ENCODE data around the gene GABRR1.

GABRR1 gene

DNA sequence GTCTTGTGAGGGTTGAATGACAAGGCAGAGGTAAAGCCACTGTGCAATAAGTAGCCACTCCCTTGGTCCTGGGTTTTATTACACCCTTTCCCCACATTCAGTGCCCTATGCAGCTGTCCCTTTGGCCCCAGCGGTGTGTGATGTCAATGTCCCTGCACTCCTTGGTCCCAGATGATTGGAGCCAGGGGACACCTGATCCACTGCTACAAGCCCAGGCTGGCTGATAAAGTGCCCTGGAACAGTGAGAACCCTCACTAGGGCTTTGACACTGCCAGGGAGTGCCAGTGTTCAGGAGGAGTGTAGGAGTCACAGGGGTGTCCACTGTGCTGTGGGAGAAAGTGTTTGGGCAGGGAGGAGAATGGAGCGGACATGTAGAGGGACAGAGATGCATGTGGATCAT lies 30.4 kb downstream of the GABRR1 start:
- TF ChIP-seq, protein P1, sequence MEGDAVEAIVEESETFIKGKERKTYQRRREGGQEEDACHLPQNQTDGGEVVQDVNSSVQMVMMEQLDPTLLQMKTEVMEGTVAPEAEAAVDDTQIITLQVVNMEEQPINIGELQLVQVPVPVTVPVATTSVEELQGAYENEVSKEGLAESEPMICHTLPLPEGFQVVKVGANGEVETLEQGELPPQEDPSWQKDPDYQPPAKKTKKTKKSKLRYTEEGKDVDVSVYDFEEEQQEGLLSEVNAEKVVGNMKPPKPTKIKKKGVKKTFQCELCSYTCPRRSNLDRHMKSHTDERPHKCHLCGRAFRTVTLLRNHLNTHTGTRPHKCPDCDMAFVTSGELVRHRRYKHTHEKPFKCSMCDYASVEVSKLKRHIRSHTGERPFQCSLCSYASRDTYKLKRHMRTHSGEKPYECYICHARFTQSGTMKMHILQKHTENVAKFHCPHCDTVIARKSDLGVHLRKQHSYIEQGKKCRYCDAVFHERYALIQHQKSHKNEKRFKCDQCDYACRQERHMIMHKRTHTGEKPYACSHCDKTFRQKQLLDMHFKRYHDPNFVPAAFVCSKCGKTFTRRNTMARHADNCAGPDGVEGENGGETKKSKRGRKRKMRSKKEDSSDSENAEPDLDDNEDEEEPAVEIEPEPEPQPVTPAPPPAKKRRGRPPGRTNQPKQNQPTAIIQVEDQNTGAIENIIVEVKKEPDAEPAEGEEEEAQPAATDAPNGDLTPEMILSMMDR (IDR thresholded peaks at IDR 0.05; ENCODE audit: low read depth, low read length) = no peak
- Histone ChIP-seq H3K4me1 (no peaks in the 10 kb centered on the region), H3K4me3 (ENCODE audit: low read depth, low read length) (no peak overlapping the region), H3K36me3 (no peaks in the 10 kb centered on the region), H3K27me3 (no peaks in the 10 kb centered on the region), H3K9me3 (no peaks in the 10 kb centered on the region)
- DNase-seq = no peak

DNA sequence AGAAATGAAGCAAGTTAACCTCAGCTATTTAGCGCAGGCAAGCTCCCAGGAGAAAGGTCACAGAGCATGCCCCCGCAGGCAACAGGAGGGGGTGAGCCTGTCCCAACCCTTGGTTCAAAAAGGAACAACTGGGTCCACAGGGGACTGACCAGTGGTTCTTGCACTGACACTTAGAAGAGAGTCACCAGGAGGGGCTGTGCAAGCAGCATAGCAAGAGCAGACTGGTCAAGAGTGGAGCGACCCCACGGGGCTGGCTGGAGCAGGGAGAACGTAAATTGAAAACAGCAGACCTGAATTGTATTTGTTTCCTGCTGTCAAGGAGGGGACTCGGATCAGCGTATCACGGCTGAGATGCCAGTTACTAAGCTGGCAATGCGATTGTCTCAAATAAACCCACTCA lies 32.8 kb downstream of the GABRR1 start:
- TF ChIP-seq, protein P1 (IDR thresholded peaks at IDR 0.05; ENCODE audit: low read depth, low read length) = no peak
- no peaks in the 10 kb centered on the region for H3K9me3 ChIP-seq
- no peaks in the 10 kb centered on the region for H3K36me3 ChIP-seq
- DNase-seq = no peak
- no peak overlapping the region for H3K4me3 ChIP-seq (ENCODE audit: low read depth, low read length)
- H3K4me1 ChIP-seq = no peaks in the 10 kb centered on the region
- H3K27me3 ChIP-seq = peaks cover 2% of the 10 kb centered on the region; the same call in 1 of the 2 replicates

DNA sequence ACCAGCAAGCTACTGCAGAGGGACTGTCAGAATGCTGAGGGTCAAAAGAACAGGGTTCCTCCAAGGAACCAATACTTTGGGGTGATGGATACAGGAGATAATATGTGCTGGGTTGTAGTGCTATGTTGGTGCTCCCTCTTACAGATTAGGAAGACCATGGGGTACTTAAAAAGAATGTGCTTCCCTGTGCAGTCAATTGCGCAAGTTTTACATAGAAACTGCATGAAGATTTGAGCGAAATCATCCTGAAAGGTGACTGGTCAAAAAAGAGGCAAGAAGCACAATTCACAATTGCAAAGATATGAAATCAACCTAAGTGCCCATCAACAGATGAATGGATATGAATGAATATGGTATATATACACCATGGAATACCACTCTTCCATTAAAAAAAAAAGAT lies 33.9 kb downstream of the GABRR1 start:
- TF ChIP-seq, protein P1 (IDR thresholded peaks at IDR 0.05; ENCODE audit: low read depth, low read length) = no peak
- H3K4me1 ChIP-seq = no peaks in the 10 kb centered on the region
- no peaks in the 10 kb centered on the region for H3K36me3 ChIP-seq
- H3K4me3 ChIP-seq (ENCODE audit: low read depth, low read length) = no peak overlapping the region
- DNase-seq = no peak
- H3K9me3 ChIP-seq = no peaks in the 10 kb centered on the region
- peaks cover 2% of the 10 kb centered on the region; the same call in 1 of the 2 replicates for H3K27me3 ChIP-seq

DNA sequence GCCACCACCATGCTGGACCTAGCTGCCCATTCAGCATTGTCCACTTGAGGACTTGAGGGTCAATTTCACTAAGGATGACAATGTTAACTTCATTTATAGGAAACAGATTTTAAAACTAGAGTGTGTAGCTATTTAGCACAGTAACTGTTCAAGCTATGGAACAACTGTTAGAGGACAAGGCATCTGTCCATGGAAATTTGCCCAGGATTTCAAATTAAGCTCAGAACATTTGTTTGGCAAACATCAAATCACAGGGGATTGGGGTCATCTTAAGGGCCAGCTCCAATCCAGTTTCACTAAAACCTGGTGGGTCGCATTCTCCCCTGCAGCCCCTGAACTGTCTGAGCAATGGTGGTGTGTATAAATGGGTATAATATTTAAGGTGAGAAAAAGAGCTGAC lies 36.2 kb downstream of the GABRR1 start:
- Histone ChIP-seq H3K9me3 (no peaks in the 10 kb centered on the region), H3K4me3 (ENCODE audit: low read depth, low read length) (no peak overlapping the region), H3K4me1 (no peaks in the 10 kb centered on the region), H3K27me3 (peaks cover 2% of the 10 kb centered on the region; the same call in 1 of the 2 replicates), H3K36me3 (no peaks in the 10 kb centered on the region)
- TF ChIP-seq, protein P1 (IDR thresholded peaks at IDR 0.05; ENCODE audit: low read depth, low read length) = no peak
- no peak for DNase-seq

DNA sequence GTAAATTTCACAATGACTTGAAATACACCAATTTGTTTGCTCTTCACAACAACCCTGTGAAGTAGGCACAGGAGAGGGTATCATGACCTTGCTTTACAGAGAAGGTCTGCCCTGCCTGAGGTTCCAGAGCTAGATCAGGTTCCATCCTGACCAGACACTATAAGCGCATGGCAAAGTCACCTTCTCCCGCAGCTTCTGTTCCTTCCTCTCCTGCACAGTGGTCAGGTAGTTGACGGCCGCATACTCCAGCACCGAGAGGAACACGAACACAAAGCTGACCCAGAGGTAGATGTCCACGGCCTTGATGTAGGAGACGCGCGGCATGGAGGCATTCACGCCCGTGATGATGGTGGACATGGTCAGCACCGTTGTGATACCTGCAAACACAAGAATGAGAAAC lies 37.0 kb downstream of the GABRR1 start:
- peaks cover 2% of the 10 kb centered on the region; the same call in 1 of the 2 replicates for H3K27me3 ChIP-seq
- no peaks in the 10 kb centered on the region for H3K36me3 ChIP-seq
- no peaks in the 10 kb centered on the region for H3K4me1 ChIP-seq
- H3K9me3 ChIP-seq = no peaks in the 10 kb centered on the region
- TF ChIP-seq, protein P1 (IDR thresholded peaks at IDR 0.05; ENCODE audit: low read depth, low read length) = no peak
- no peak for DNase-seq
- no peak overlapping the region for H3K4me3 ChIP-seq (ENCODE audit: low read depth, low read length)

DNA sequence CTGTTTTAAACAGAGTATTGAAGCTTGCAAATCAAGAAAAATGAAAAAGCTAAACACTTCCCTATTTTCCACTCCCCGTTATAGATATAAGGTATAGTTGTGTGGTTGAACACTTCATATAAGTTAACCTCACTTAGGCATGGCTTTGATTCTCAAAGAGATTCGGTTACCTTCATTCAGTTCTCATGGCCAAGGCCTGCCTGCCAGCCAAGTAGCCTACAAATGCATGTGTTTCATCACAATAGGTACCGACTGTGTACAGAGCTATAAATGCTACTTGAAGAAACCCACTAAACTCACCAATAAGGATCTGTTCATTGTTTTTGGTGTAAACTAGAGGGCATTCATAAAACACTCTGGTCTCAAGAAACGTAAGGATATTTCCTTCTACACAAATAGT lies 43.5 kb downstream of the GABRR1 start:
- Histone ChIP-seq H3K4me1 (no peaks in the 10 kb centered on the region), H3K27me3 (no peaks in the 10 kb centered on the region), H3K4me3 (ENCODE audit: low read depth, low read length) (no peak overlapping the region), H3K36me3 (no peaks in the 10 kb centered on the region), H3K9me3 (no peaks in the 10 kb centered on the region)
- no peak for DNase-seq
- TF ChIP-seq, protein P1 (IDR thresholded peaks at IDR 0.05; ENCODE audit: low read depth, low read length) = no peak
